ENCODE measurements around the gene BRINP1. TPM values are rescaled to one million over a fixed set of nuclear protein-coding genes. Genes with fewer than 3 reads are reported as not detected.

BRINP1 gene
- total and polyA plus RNA-seq, 2 of the 8 experiments (the other 6 are each of a cell fraction or from before 2014, with no cell fraction given), result 19.5 to 20.5 TPM

- TF ChIP-seq CHD7 (IDR thresholded peaks at IDR 0.05; ENCODE audit: insufficient replicate concordance, low read length), result no peak
Measured at GRCh38 chr9:119282476-119283077, 86.7 kb downstream of the BRINP1 start (continued).
